ENCODE measurements around the gene GTPBP6. TPM values are rescaled to one million over a fixed set of nuclear protein-coding genes. Genes with fewer than 3 reads are reported as not detected.
"Not testable (repeated sequence)": the region's sequence is repeated elsewhere in the genome, so short reads cannot be mapped to it uniquely, and the experiment has no call there.

The GTPBP6 gene
- polyA plus RNA-seq, 1 donor = 46.9 TPM

GRCh38 chrX:335758-336155 is 17.2 kb upstream of the GTPBP6 start:
- no peak for DNase-seq (ENCODE audit: low read depth)

GRCh38 chrX:334971-335757 is 16.6 kb upstream of the GTPBP6 start:
- DNase-seq (ENCODE audit: low read depth) = no peak

GRCh38 chrX:334331-334891 is 15.8 kb upstream of the GTPBP6 start:
- DNase-seq (ENCODE audit: low read depth) = no peak

DNA sequence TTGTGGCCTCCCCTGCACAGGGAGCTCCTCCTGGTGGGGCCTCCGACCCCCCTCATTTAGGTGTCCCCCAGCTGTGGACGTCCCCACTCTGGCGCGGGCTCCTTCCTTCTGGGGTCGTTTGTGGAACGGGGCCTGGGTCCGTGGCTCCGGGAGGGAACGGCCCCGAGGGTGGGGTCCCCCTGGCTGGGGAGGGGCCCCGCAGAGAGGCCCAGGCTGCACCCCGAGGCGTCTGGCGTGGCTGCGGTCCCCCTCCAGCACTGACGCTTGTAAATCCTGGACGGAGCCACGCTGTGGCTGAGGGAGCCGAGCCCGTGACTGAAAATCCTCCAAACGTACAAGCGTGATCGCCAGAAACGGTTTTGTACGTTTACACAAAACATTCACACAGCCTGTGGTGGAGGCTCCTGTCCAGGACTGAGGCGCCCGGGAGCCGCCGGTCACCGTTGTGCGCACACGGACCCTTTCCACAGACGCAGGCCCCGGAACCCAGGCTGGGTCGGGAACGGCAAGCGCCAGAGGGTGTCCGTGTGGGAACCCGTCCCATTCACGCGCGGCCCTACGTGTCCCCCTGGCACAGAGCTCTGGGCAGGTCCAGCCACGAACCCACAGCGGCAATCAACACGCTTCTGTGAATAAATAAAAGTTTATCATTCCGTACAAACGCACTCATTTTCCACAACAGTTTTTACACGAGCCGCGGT is 15.2 kb upstream of the GTPBP6 start:
- no peak for DNase-seq (ENCODE audit: low read depth)

- no peak for DNase-seq (ENCODE audit: low read depth)
Observed at GRCh38 chrX:332916-333610, 14.5 kb upstream of the GTPBP6 start.

DNA sequence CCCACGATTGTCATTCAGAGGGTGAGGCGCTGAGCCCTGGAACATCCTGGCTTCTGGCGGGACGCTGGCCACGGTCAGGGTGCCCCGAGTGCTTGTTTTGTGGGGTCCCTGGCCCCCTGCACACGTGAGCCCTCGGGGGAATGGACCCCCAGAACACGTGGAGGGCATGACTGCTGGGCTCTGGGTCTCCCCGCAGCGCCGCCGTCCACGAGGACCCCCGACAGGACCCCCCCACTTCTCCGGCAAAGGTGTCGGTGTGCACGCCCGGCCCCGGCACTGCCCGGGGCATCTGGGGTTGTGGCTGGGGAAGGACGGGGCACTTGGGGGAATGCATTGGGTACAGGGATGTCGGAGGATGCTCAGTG is 13.9 kb upstream of the GTPBP6 start:
- DNase-seq (ENCODE audit: low read depth) = no peak

DNA sequence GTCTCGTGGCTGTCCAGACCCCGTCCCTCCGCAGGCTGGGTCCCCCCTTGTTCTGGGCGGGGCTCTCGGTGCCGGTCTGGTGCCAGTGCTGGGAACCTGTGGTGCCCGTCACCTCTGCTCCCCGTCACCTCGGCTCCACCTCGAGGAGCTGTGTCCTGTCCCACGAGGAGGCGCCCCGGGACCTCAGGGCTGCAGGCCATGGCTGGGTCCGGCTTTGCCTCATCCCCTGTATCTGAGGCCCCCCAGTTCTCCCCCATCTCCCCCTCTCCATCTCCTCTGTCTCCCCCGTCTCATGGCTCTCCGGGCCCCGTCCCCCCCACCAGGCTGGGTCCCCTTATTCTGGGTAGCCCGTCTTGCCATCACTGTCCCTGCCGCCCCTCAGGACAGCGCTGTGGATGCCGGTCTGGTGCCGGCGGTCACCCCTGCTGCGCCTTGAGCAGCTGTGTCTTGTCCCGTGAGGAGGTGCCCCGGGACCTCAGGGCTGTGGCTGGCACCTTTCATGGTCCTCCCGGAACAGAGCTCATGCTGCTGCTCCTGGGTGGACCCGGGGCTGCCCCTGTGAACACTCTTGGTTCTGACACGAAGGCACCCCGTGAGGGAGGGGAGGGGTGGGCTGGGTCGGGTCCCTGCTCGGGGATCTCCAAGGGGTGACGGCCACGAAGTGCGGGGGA is 13.4 kb upstream of the GTPBP6 start:
- no peak for DNase-seq (ENCODE audit: low read depth)

DNA sequence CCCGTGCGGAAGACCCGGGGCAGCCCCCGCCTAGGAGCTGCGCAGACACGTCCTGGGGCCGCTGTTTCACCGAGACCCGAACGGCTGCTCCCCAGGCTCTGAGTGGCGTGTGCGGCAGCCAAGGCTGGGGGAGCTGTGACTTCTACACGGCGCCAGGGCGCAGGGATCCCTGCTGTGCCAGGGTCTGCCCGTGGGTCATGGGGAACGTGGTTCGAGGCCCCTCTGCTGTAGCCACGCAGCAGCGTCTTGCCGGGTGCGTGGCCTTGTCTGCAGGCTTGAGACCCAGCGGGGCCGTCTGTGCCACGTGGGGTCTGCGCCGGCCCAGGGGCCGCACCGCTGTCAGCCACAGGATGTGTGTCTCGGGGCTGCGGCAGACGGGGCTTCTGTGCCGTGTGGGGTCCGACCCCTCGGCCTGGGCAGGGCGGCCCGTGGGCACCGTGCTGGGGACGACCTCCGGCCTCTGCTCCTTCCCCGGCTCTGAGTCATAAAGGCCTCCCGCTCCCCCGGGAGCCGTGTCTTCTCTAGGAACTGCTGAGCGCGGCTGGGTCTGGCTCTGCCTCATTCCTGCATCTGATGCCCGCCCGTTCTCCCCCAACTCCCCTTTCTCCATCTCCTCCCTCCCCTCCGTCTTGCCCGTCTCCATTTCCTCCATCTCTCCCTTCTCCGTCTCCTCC is 12.7 kb upstream of the GTPBP6 start:
- DNase-seq (ENCODE audit: low read depth) = no peak

- DNase-seq (ENCODE audit: low read depth) = no peak
Observed at GRCh38 chrX:330726-331150, 12.1 kb upstream of the GTPBP6 start.

- not testable (repeated sequence) for DNase-seq (ENCODE audit: low read depth)
Observed at GRCh38 chrX:330141-330725, 11.6 kb upstream of the GTPBP6 start.

DNA sequence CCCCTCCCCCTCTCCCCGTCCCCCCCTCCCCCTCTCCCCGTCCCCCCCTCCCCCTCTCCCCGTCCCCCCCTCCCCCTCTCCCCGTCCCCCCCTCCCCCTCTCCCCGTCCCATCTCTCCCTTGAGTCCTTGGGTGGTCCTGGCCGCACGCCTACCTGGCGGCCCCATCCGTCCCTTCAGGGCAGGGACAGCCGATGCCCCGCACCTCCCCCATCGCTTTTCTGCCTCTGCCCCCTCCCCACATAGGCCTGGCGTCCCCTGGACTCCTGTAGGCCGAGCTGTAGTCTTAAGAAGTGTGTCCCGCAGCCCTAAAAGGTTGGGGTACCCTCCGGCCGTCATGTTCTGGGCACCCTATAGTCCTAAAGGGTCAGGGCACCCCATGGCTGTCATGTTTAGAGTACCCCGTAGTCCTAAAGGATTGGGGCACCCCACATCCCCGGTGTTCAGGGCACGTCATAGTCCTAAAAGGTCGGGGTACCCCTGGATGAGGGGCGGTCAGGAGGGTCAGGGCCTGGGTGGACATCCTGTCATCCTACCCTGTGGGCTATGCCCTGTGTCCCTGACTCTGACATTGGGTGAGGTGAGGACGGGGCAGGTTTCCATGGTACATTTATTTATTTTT is 10.8 kb upstream of the GTPBP6 start:
- no peak for DNase-seq (ENCODE audit: low read depth)

DNA sequence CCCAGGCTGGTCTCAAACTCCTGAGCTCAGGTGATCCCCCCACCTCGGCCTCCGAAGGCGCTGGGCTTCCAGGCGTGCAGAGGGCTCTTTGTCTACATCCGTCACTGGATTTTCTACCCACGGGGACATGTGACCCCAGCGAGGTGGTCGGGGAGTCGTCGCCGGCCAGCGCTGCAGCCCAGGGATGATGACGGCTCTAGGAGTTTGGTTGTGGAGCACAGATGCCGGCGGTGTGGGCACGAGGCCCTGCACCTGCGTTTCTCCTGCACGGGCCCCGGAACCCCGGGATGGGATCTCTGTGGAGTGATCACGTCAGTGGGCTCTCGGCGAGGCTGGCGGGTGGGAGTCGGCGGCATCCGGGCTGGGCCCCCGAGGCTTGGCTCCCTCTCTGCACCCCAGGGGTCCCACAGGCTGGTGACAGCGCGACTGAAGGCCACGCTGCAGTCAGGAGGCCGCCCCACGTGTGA is 9.1 kb upstream of the GTPBP6 start:
- DNase-seq (ENCODE audit: low read depth) = no peak

GRCh38 chrX:324664-325063 is 6.1 kb upstream of the GTPBP6 start:
- DNase-seq (ENCODE audit: low read depth) = not testable (repeated sequence)

DNA sequence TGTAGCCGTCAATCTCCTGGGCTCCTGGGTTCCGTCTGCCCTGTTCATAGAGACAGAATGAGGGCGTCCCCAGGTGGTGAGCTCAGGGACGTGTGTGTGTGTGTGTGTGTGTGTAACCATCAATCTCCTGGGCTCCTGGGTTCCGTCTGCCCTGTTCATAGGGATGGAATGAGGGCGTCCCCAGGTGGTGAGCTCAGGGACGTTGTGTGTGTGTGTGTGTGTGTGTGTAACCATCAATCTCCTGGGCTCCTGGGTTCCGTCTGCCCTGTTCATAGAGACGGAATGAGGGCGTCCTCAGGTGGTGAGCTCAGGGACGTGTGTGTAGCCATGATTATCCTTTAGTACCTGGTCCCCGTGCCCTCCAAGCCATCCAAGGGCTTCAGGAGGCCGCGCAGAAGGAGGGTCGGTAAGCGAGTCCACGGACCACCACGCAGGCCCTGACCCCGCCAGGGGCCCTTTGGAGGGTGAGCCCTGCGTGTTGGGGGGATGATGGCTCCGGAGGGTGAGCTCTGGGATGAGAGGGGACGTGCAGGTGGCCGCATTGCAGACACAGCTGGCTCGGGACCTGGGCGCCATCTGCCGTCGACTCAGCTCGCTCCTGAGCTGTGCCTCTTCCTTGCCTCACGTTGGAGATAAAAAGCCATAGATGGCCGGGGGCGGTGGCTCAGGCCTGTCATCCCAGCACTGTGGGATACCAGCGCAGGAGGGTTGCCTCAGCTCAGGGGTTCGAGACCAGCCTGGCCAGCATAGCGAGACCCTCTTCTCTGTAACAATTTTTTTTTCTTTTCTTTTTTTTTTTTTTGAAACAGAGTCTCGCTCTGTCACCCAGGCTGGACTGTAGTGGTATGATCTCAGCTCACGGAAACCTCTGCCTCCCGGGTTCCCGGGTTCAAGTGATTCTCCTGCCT is 5.4 kb upstream of the GTPBP6 start:
- DNase-seq (ENCODE audit: low read depth) = no peak

DNA sequence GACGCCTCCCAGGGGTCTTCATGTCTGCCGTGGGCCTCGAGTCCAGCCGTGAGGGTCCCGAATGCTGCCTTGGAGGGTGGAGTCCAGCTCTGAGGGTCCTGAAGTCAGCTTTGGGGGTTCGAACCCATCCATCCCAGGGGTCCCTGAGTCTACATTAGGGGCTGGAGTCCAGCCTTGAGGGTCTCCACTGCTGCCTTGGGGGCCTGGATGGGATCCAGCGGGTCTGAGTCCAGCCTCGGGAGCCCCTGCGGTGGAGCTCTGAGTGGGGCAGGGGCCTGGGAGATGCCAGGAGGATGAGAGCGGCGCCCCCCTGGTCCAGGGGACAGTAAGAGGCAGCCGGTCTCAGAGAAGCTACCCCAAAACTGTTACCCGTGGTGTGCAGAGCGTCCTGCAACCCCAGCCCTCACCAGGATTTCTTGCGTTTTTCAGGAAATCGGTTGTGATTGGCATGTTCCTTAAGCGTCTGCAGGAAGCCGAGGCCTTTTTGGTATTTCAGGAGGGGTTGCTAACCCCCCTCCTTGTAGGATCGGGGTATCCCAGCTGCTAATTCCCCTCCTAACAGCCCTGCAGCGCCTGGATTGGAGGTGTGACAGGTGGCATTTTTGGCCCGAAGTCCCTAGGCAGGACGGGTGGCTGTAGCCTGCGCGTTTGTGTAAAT is 1.7 kb upstream of the GTPBP6 start:
- DNase-seq (ENCODE audit: low read depth) = no peak

- DNase-seq (ENCODE audit: low read depth) = no peak
Observed at GRCh38 chrX:319579-320125, 1.1 kb upstream of the GTPBP6 start.

- DNase-seq (ENCODE audit: low read depth) = peak; percentile 88
Observed at GRCh38 chrX:318068-318738, 393 bp downstream of the GTPBP6 start.

Data from forelimb muscle (tissue), 1 donor.